Rectal smooth muscle tissue (tissue), 1 donor: ENCODE data around the gene RGS16.
"Not testable (repeated sequence)": the region's sequence is repeated elsewhere in the genome, so short reads cannot be mapped to it uniquely, and the experiment has no call there.

Experiments used
- H3K27ac ChIP-seq: one replicate; pipeline ENCODE4 v1.7.0; 2013; ENCODE audit warnings: low read depth, low read length, inconsistent platforms
- H3K27me3 ChIP-seq: one replicate; pipeline ENCODE4 v1.7.0; 2013; ENCODE audit warnings: low read length; ENCODE audit not compliant: control insufficient read depth, insufficient read depth
- H3K36me3 ChIP-seq: one replicate; pipeline ENCODE4 v1.7.0; 2013; ENCODE audit warnings: low read length; ENCODE audit not compliant: control insufficient read depth, insufficient read depth
- H3K4me1 ChIP-seq: one replicate; pipeline ENCODE4 v1.7.0; 2013; ENCODE audit warnings: low read length; ENCODE audit not compliant: control insufficient read depth, insufficient read depth
- H3K4me3 ChIP-seq: one replicate; pipeline ENCODE4 v1.7.0; 2013; ENCODE audit warnings: low read length
- H3K9ac ChIP-seq: one replicate; pipeline ENCODE4 v1.7.0; 2013; ENCODE audit warnings: low read length

RGS16 gene

GRCh38 chr1:182637769-182638168, 33.6 kb upstream of the RGS16 start:
- no peaks in the 10 kb centered on the region for H3K4me1 ChIP-seq
- H3K9ac ChIP-seq, result no peak overlapping the region

GRCh38 chr1:182635871-182636270, 31.7 kb upstream of the RGS16 start:
- Histone ChIP-seq H3K4me1 (no peaks in the 10 kb centered on the region), H3K9ac (no peak overlapping the region), H3K36me3 (no peaks in the 10 kb centered on the region), H3K27ac (no peak overlapping the region), H3K4me3 (no peak overlapping the region), H3K27me3 (no peaks in the 10 kb centered on the region)

More at GRCh38 chr1:182637769-182638168, 33.6 kb upstream of the RGS16 start:
- no peaks in the 10 kb centered on the region for H3K36me3 ChIP-seq
- no peak overlapping the region for H3K4me3 ChIP-seq
- no peaks in the 10 kb centered on the region for H3K27me3 ChIP-seq
- no peak overlapping the region for H3K27ac ChIP-seq

GRCh38 chr1:182634306-182635072, 30.3 kb upstream of the RGS16 start:
- no peaks in the 10 kb centered on the region for H3K4me1 ChIP-seq
- no peaks in the 10 kb centered on the region for H3K27me3 ChIP-seq
- H3K9ac ChIP-seq, result no peak overlapping the region
- H3K27ac ChIP-seq, result no peak overlapping the region
- no peak overlapping the region for H3K4me3 ChIP-seq
- H3K36me3 ChIP-seq, result no peaks in the 10 kb centered on the region

- Histone ChIP-seq H3K4me1 (no peaks in the 10 kb centered on the region), H3K4me3 (no peak overlapping the region), H3K9ac (no peak overlapping the region), H3K36me3 (no peaks in the 10 kb centered on the region), H3K27me3 (no peaks in the 10 kb centered on the region), H3K27ac (no peak overlapping the region)
These were observed 29.6 kb upstream of the RGS16 start for GRCh38 chr1:182633657-182634281.

GRCh38 chr1:182633031-182633430, 28.8 kb upstream of the RGS16 start:
- Histone ChIP-seq H3K4me3 (no peak overlapping the region), H3K9ac (no peak overlapping the region), H3K4me1 (no peaks in the 10 kb centered on the region), H3K36me3 (no peaks in the 10 kb centered on the region), H3K27me3 (no peaks in the 10 kb centered on the region), H3K27ac (no peak overlapping the region)

GRCh38 chr1:182632441-182632857, 28.3 kb upstream of the RGS16 start:
- not testable (repeated sequence) for H3K27ac ChIP-seq, H3K4me3 ChIP-seq, H3K36me3 ChIP-seq, H3K27me3 ChIP-seq, H3K4me1 ChIP-seq, H3K9ac ChIP-seq

GRCh38 chr1:182631954-182632353, 27.8 kb upstream of the RGS16 start:
- H3K27ac ChIP-seq, result no peak overlapping the region
- H3K36me3 ChIP-seq, result no peaks in the 10 kb centered on the region
- no peaks in the 10 kb centered on the region for H3K27me3 ChIP-seq
- H3K4me1 ChIP-seq, result no peaks in the 10 kb centered on the region
- H3K4me3 ChIP-seq, result no peak overlapping the region
- no peak overlapping the region for H3K9ac ChIP-seq

- Histone ChIP-seq H3K9ac (no peak overlapping the region), H3K36me3 (no peaks in the 10 kb centered on the region), H3K4me1 (no peaks in the 10 kb centered on the region), H3K4me3 (no peak overlapping the region), H3K27me3 (no peaks in the 10 kb centered on the region), H3K27ac (no peak overlapping the region)
These were observed 27.0 kb upstream of the RGS16 start for GRCh38 chr1:182631053-182631677.

GRCh38 chr1:182630586-182630985, 26.4 kb upstream of the RGS16 start:
- no peaks in the 10 kb centered on the region for H3K36me3 ChIP-seq
- no peak overlapping the region for H3K27ac ChIP-seq
- H3K4me1 ChIP-seq, result no peaks in the 10 kb centered on the region
- H3K27me3 ChIP-seq, result no peaks in the 10 kb centered on the region
- H3K9ac ChIP-seq, result no peak overlapping the region
- H3K4me3 ChIP-seq, result no peak overlapping the region

GRCh38 chr1:182629499-182630096, 25.4 kb upstream of the RGS16 start:
- Histone ChIP-seq H3K27ac (no peak overlapping the region), H3K36me3 (no peaks in the 10 kb centered on the region), H3K4me1 (no peaks in the 10 kb centered on the region), H3K27me3 (no peaks in the 10 kb centered on the region), H3K4me3 (no peak overlapping the region), H3K9ac (no peak overlapping the region)

- H3K9ac ChIP-seq, result no peak overlapping the region
- no peaks in the 10 kb centered on the region for H3K4me1 ChIP-seq
- H3K27ac ChIP-seq, result no peak overlapping the region
- no peaks in the 10 kb centered on the region for H3K27me3 ChIP-seq
- H3K4me3 ChIP-seq, result no peak overlapping the region
- no peaks in the 10 kb centered on the region for H3K36me3 ChIP-seq
These were observed 24.9 kb upstream of the RGS16 start for GRCh38 chr1:182629080-182629479.

- no peaks in the 10 kb centered on the region for H3K27me3 ChIP-seq
- no peak overlapping the region for H3K4me3 ChIP-seq
- no peak overlapping the region for H3K9ac ChIP-seq
- H3K27ac ChIP-seq, result no peak overlapping the region
- no peaks in the 10 kb centered on the region for H3K4me1 ChIP-seq
- no peaks in the 10 kb centered on the region for H3K36me3 ChIP-seq
These were observed 24.5 kb upstream of the RGS16 start for GRCh38 chr1:182628657-182629056.
